Choroid plexus epithelial cell (primary cell): ENCODE results near the gene SI.

Source experiments
- DNase-seq: peaks from one replicate; pipeline ENCODE4 v3.0.0-alpha.2; 2010; ENCODE audit warnings: low read depth
- H3K4me3 ChIP-seq: 2 replicates; pipeline ENCODE4 v1.5.1; 2011; ENCODE audit warnings: low read depth, mild to moderate bottlenecking, control low read depth, low read length, moderate library complexity
- CTCF ChIP-seq: conservative IDR thresholded peaks from 2 replicates; pipeline ENCODE4 v1.5.1; 2011; ENCODE audit warnings: low read depth, mild to moderate bottlenecking, control low read depth, inconsistent platforms, low read length, moderate library complexity

The SI gene

GRCh38 chr3:164940745-164941144, 137.6 kb downstream of the SI start:
- H3K4me3 ChIP-seq: no peak overlapping the region
- TF ChIP-seq CTCF: no peak
- peak; percentile 0 for DNase-seq

GRCh38 chr3:164929642-164930041, 148.7 kb downstream of the SI start:
- no peak overlapping the region for H3K4me3 ChIP-seq
- DNase-seq: no peak
- TF ChIP-seq CTCF: no peak
